Fibroblast of skin of left quadriceps (primary cell): ENCODE results near the gene PPM1F.
"Not testable (repeated sequence)": the region's sequence is repeated elsewhere in the genome, so short reads cannot be mapped to it uniquely, and the experiment has no call there.

Experiments
- DNase-seq, 2 experiments: peaks; one replicate each; pipeline ENCODE4 v3.0.0-alpha.2; 2013; ENCODE audit warnings: low read depth in 2 of 2

PPM1F gene

GRCh38 chr22:21896275-21896674 is 56.4 kb downstream of the PPM1F start:
- DNase-seq = not testable (repeated sequence)

- no peak for DNase-seq
Measured at GRCh38 chr22:21894799-21895198, 57.8 kb downstream of the PPM1F start.

GRCh38 chr22:21889251-21889990 is 63.2 kb downstream of the PPM1F start:
- DNase-seq = no peak

GRCh38 chr22:21887841-21888240 is 64.8 kb downstream of the PPM1F start:
- DNase-seq = no peak

- DNase-seq = not testable (repeated sequence)
Measured at GRCh38 chr22:21883930-21884329, 68.7 kb downstream of the PPM1F start.

GRCh38 chr22:21882754-21883333 is 69.8 kb downstream of the PPM1F start:
- DNase-seq = not testable (repeated sequence)

GRCh38 chr22:21881841-21882753 is 70.6 kb downstream of the PPM1F start:
- no peak for DNase-seq

- DNase-seq = peak; percentile 46 to 51
Measured at GRCh38 chr22:21876486-21877176, 76.0 kb downstream of the PPM1F start.

GRCh38 chr22:21874953-21875352 is 77.7 kb downstream of the PPM1F start:
- DNase-seq = not testable (repeated sequence)

- no peak for DNase-seq
Measured at GRCh38 chr22:21873619-21874018, 79.0 kb downstream of the PPM1F start.

GRCh38 chr22:21872741-21873140 is 79.9 kb downstream of the PPM1F start:
- not testable (repeated sequence) for DNase-seq
